Stomach (tissue), 4 donors: ENCODE results near the gene MCMBP.

Experiments
- EP300 ChIP-seq: sonication (generic); formaldehyde crosslinking; IDR thresholded peaks from one replicate; pipeline ENCODE4 v1.6.1; 2017; ENCODE audit warnings: antibody characterized with exemption
- TF ChIP-seq, protein P1 (sequence below), 7 experiments: fragments of 450-650 bp in 4 of 7; fragments of 200-600 bp in 3 of 7; sonication (generic) in 3 of 7; IDR thresholded peaks; one replicate each; pipeline ENCODE4 v1.5.1; 2016 to 2019; ENCODE audit warnings: antibody characterized with exemption in 7 of 7, control low read depth in 2 of 7, mild to moderate bottlenecking in 1 of 7

DNA sequence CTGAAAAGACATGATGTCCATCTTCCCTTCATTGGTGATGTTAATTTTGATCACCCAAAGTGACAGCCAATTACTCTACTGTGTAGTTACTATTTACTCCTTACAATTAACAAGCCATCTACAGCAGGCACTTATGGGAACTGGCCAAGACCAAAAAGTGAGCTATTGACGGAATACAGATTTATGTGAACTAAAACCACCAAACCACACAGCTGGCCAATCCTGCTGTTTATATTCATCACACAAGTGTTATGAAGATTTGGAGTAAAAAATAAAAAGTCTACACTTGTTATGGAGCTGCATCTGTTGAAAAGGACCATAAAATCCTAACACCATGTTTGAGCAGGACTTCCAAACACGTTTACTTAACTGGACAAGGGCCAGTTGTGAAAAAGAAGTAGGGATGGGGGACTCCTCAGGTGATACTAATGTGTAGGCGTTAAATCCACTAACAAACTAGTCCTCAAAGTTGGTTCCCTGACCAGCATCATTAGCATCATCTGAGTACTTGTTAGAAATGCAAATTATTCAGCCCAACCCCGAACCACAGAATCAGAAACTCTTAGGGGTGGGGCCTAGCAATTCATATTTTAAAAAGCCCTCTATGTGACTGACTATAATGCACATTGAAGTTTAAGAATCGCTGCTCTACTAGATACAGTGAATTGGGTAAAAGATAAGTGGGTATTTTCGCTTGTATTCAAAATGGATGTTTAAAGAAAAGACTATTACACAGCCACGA, 11.6 kb downstream of the MCMBP start:
- TF ChIP-seq, protein P1, sequence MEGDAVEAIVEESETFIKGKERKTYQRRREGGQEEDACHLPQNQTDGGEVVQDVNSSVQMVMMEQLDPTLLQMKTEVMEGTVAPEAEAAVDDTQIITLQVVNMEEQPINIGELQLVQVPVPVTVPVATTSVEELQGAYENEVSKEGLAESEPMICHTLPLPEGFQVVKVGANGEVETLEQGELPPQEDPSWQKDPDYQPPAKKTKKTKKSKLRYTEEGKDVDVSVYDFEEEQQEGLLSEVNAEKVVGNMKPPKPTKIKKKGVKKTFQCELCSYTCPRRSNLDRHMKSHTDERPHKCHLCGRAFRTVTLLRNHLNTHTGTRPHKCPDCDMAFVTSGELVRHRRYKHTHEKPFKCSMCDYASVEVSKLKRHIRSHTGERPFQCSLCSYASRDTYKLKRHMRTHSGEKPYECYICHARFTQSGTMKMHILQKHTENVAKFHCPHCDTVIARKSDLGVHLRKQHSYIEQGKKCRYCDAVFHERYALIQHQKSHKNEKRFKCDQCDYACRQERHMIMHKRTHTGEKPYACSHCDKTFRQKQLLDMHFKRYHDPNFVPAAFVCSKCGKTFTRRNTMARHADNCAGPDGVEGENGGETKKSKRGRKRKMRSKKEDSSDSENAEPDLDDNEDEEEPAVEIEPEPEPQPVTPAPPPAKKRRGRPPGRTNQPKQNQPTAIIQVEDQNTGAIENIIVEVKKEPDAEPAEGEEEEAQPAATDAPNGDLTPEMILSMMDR (IDR thresholded peaks at IDR 0.05), result no peak
- no peak for TF ChIP-seq EP300
